SK-N-SH (cell line): Measurements from ENCODE around the gene OLAH.

ENCODE experiments used
- JUND ChIP-seq: IDR thresholded peaks from 2 replicates; pipeline ENCODE4 v1.4.0; 2012
- ZBTB33 ChIP-seq: IDR thresholded peaks from 2 replicates; pipeline ENCODE4 v1.4.0; 2012; ENCODE audit warnings: low read depth, borderline replicate concordance

GRCh38 chr10:15106352-15107013 is 62.7 kb downstream of the OLAH start:
- TF ChIP-seq JUND (no peak), ZBTB33 (no peak)
